Measurements from ENCODE around the gene SIRPA. TPM values are rescaled to one million over a fixed set of nuclear protein-coding genes. Genes with fewer than 3 reads are reported as not detected.

The SIRPA gene
- total RNA-seq, 1 experiment from 2014 or later: 6.0 TPM

DNA sequence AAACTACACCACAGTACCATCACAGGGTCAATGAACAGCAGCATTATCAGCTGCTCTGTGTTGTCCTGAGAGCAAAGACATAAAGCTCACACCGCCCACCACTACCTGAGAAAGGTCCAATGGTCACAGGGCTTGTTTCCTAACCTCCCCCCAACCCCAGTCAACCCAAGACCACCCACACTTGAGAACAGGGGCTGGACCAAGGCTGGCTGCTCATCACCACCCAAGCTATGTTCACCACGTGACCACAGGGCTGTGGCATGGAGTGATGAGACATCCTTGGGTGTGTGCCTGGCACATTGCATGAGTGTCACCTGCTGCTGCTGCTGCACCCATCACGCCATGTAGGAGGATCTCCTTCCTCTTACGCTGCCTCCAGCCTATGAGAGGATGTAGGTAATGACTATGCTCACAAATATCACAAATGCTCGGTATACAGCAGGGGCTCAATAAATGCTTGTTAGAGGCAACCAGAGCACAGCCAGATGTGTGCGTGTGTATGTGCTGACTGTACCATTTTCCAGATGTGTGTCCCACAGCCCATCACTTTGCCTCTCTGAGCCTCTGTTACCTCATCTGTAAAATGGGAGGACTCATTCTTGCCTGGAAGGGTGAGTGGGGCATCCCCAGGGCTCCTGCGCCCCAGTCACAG is 23.3 kb upstream of the SIRPA start:
- no peaks in the 10 kb centered on the region for H4K20me1 ChIP-seq (ENCODE audit: control insufficient read depth, insufficient read depth, insufficient read length)
- H3K27ac ChIP-seq (ENCODE audit: insufficient read length, low read depth, low read length): no peak overlapping the region
- Mint-ChIP-seq H3K27me3 (ENCODE audit: low read depth) (peaks cover 4% of the 10 kb centered on the region), H3K9me3 (peaks cover 0 to 4% of the 10 kb centered on the region in 2 experiments; a peak in 4 of 5 replicates), H3K4me1 (peaks cover 6 to 21% of the 10 kb centered on the region in 2 experiments), H3K27ac (no peak overlapping the region), H3K36me3 (ENCODE audit: insufficient read depth in 1 of 3, low read depth in 3 of 3) (no peaks in the 10 kb centered on the region), H3K4me3 (no peak overlapping the region)
- H3K79me1 ChIP-seq (ENCODE audit: insufficient read depth, low read depth, low read length, poor library complexity, severe bottlenecking): no peaks in the 10 kb centered on the region
- no peak overlapping the region for H3K9ac ChIP-seq (ENCODE audit: extremely low read depth, insufficient read length, low read length)
- no peak overlapping the region for H2BK20ac ChIP-seq (ENCODE audit: low read depth, low read length, poor library complexity, severe bottlenecking)
- H3K4ac ChIP-seq (ENCODE audit: low read depth, low read length): no peak overlapping the region
- H4K91ac ChIP-seq (ENCODE audit: insufficient read length, low read depth, low read length): no peak overlapping the region
- H3T11ph ChIP-seq (ENCODE audit: low read length): no peak overlapping the region
- no CpG with 5 or more reads among the region's 7 CpGs for WGBS (ENCODE audit: extremely low coverage, insufficient read length, low lambda C conversion rate)
- no peaks in the 10 kb centered on the region for H3K27me3 ChIP-seq (ENCODE audit: insufficient read depth, low read length)
- no peak overlapping the region for H4K5ac ChIP-seq (ENCODE audit: insufficient read length, low read depth, low read length)
- H2BK120ac ChIP-seq (ENCODE audit: low read depth, low read length, poor library complexity, severe bottlenecking): no peak overlapping the region
- H3K79me2 ChIP-seq (ENCODE audit: insufficient read depth, low read length): no peaks in the 10 kb centered on the region
- H4K8ac ChIP-seq (replicated peaks; ENCODE audit: insufficient read length, low read depth, low read length): no peak overlapping the region
- H3K18ac ChIP-seq (ENCODE audit: insufficient read length, low read depth, low read length): no peak overlapping the region
- no peak overlapping the region for H2BK12ac ChIP-seq (ENCODE audit: insufficient read length, low read depth, low read length)
- no peak for DNase-seq
- H2BK5ac ChIP-seq (ENCODE audit: insufficient read length, low read length): no peak overlapping the region
- H2AK5ac ChIP-seq (ENCODE audit: insufficient read length, low read length): no peak overlapping the region
- H3K23ac ChIP-seq (ENCODE audit: insufficient read length, low read depth, low read length): no peak overlapping the region
- TF ChIP-seq, protein P1, sequence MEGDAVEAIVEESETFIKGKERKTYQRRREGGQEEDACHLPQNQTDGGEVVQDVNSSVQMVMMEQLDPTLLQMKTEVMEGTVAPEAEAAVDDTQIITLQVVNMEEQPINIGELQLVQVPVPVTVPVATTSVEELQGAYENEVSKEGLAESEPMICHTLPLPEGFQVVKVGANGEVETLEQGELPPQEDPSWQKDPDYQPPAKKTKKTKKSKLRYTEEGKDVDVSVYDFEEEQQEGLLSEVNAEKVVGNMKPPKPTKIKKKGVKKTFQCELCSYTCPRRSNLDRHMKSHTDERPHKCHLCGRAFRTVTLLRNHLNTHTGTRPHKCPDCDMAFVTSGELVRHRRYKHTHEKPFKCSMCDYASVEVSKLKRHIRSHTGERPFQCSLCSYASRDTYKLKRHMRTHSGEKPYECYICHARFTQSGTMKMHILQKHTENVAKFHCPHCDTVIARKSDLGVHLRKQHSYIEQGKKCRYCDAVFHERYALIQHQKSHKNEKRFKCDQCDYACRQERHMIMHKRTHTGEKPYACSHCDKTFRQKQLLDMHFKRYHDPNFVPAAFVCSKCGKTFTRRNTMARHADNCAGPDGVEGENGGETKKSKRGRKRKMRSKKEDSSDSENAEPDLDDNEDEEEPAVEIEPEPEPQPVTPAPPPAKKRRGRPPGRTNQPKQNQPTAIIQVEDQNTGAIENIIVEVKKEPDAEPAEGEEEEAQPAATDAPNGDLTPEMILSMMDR (conservative IDR thresholded peaks at IDR 0.05): no peak
- peaks cover 4% of the 10 kb centered on the region; the same call in 1 of the 2 replicates for H3K4me1 ChIP-seq (ENCODE audit: insufficient read depth, low read length)
- no peak overlapping the region for H3K14ac ChIP-seq (ENCODE audit: insufficient read depth, low read length)
- no peak overlapping the region for H3K56ac ChIP-seq (ENCODE audit: insufficient read length, low read depth, low read length)
- no peaks in the 10 kb centered on the region for H3K23me2 ChIP-seq (ENCODE audit: insufficient read length, low read depth, low read length, poor library complexity, severe bottlenecking)
- no peak overlapping the region for H2AFZ ChIP-seq (ENCODE audit: low read length)
- H3K9me3 ChIP-seq (ENCODE audit: control insufficient read depth, low read depth, low read length): no peaks in the 10 kb centered on the region
- H3K4me2 ChIP-seq (ENCODE audit: insufficient read depth, insufficient read length, low read length): no peak overlapping the region
- no peak overlapping the region for H2BK15ac ChIP-seq (ENCODE audit: low read depth, low read length)

All from H9 (cell line).